Fibroblast of lung (primary cell): ENCODE results near the gene C2.

Experiments
- EZH2 ChIP-seq: IDR thresholded peaks from 2 replicates; pipeline ENCODE4 v1.5.1; 2012; ENCODE audit warnings: low read length, control low read depth, mild to moderate bottlenecking; ENCODE audit errors: missing control alignments
- TF ChIP-seq, protein P1 (sequence below), 2 donors: IDR thresholded peaks in 1 of 2; conservative IDR thresholded peaks in 1 of 2; 1 replicate in 1 of 2; 2 replicates in 1 of 2; pipeline ENCODE4 v1.5.1; 2011 to 2012; ENCODE audit warnings: low read length in 2 of 2, control low read depth in 1 of 2, inconsistent platforms in 1 of 2, low read depth in 1 of 2, mild to moderate bottlenecking in 1 of 2

DNA sequence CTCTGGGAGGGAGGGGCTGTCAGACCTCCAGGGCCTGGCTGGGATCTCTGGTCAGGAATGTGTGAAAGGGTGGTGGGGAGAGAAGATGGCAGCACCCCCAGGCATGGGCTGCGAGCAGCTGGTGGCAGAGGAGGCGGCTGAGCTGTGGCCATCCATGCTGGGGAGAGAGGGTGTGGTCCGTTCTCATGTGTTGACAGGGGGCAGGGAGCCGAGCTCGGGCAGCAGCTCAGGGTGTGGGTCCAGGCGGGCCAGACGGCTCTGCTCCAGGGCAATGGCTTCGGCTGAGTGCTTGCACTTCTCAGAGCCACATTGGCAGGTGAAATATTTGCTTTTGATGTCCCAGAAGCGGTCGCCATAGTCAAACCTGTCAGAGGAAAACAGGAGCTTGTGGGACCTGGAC, 47.6 kb upstream of the C2 start:
- TF ChIP-seq, protein P1, sequence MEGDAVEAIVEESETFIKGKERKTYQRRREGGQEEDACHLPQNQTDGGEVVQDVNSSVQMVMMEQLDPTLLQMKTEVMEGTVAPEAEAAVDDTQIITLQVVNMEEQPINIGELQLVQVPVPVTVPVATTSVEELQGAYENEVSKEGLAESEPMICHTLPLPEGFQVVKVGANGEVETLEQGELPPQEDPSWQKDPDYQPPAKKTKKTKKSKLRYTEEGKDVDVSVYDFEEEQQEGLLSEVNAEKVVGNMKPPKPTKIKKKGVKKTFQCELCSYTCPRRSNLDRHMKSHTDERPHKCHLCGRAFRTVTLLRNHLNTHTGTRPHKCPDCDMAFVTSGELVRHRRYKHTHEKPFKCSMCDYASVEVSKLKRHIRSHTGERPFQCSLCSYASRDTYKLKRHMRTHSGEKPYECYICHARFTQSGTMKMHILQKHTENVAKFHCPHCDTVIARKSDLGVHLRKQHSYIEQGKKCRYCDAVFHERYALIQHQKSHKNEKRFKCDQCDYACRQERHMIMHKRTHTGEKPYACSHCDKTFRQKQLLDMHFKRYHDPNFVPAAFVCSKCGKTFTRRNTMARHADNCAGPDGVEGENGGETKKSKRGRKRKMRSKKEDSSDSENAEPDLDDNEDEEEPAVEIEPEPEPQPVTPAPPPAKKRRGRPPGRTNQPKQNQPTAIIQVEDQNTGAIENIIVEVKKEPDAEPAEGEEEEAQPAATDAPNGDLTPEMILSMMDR (conservative IDR thresholded peaks at IDR 0.05 in 1 of 2, IDR thresholded peaks at IDR 0.05 in 1 of 2; ENCODE audit: low read depth in 1 of 2, low read length in 2 of 2), result no peak
- no peak for TF ChIP-seq EZH2
